Spinal cord (tissue), 10 donors: Measurements from ENCODE around the gene YIPF4. TPM values are rescaled to one million over a fixed set of nuclear protein-coding genes. Genes with fewer than 3 reads are reported as not detected.
"Not testable (repeated sequence)": the region's sequence is repeated elsewhere in the genome, so short reads cannot be mapped to it uniquely, and the experiment has no call there.

Experiments
- DNase-seq, 6 donors: peaks; one replicate each; pipeline versions ENCODE4 v3.0.0 to v3.0.0-alpha.2; 2013 to 2015; ENCODE audit warnings: low spot score in 6 of 6, low read depth in 4 of 6
- H3K27ac ChIP-seq: one replicate; pipeline ENCODE4 v1.5.1; 2013; ENCODE audit warnings: low read depth, low read length, control low read depth
- H3K27me3 ChIP-seq: one replicate; pipeline ENCODE4 v1.6.1; 2013; ENCODE audit warnings: low read length; ENCODE audit not compliant: control insufficient read depth, insufficient read depth
- H3K36me3 ChIP-seq: one replicate; pipeline ENCODE4 v1.6.1; 2013; ENCODE audit warnings: low read length; ENCODE audit not compliant: control insufficient read depth, insufficient read depth
- H3K4me1 ChIP-seq: one replicate; pipeline ENCODE4 v1.6.1; 2013; ENCODE audit warnings: low read length; ENCODE audit not compliant: control insufficient read depth, insufficient read depth
- H3K4me3 ChIP-seq: one replicate; pipeline ENCODE4 v1.5.1; 2013; ENCODE audit warnings: low read depth, low read length, control low read depth
- H3K9me3 ChIP-seq: one replicate; pipeline ENCODE4 v1.6.1; 2013; ENCODE audit warnings: low read length; ENCODE audit not compliant: control insufficient read depth, insufficient read depth
- WGBS: methylation state at CpG from one replicate; pipeline ENCODE4 v1.1.5; 2013; ENCODE audit warnings: missing lambda C conversion rate; ENCODE audit not compliant: insufficient coverage; 5-methylcytosine and 5-hydroxymethylcytosine counted together
- polyA plus RNA-seq, 2 donors: library from polyadenylated mRNA; unstranded; fragments of 120-200 nt; gene quantifications; one replicate each; pipeline ENCODE4 v1.2.1, GENCODE V29; 2013; ENCODE audit not compliant: insufficient read length in 2 of 2
- total RNA-seq, 2 donors: library from RNA; depleted of rRNA in 1 of 2; stranded (reverse); fragments of 120-200 nt in 1 of 2; fragments of >200 nt in 1 of 2; gene quantifications; one replicate each; pipeline versions ENCODE4 v1.2.3 to v1.2.4, GENCODE V29; 2013 to 2014
- donor health status: healthy.

Gene YIPF4
- total and polyA plus RNA-seq, 4 donors, result 35.5 to 53.5 (median 46.1) TPM

DNA sequence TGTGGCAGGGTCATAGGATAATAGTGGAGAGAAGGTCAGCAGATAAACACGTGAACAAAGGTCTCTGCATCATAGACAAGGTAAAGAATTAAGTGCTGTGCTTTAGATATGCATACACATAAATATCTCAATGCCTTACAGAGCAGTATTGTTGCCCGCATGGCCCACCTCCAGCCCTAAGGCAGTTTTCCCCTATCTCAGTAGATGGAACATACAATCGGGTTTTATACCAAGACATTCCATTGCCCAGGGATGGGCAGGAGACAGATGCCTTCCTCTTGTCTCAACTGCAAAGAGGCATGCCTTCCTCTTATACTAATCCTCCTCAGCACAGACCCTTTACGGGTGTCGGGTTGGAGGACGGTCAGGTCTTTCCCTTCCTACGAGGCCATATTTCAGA lies 1.9 kb upstream of the YIPF4 start:
- H3K36me3 ChIP-seq, H3K27me3 ChIP-seq, H3K9me3 ChIP-seq, DNase-seq, H3K27ac ChIP-seq, H3K4me3 ChIP-seq, H3K4me1 ChIP-seq: not testable (repeated sequence)
- WGBS, result 96% methylated on average over 4 of the region's 7 CpGs

DNA sequence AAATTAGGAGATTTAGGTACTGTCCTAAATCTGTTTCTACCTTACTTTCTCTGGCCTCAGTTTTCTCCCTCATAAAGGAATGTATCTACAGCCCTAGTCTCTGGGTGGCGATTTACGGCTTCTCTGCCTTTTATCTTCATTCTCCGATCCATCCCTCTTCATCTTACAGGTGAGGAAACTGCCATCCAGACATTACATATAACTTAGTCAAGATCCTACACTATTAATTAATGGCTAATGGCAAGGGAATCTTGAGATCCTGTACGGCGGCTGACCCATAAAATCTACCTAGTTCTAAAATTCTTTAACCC lies 386 bp upstream of the YIPF4 start:
- Histone ChIP-seq H3K4me1 (peaks cover 6% of the 10 kb centered on the region), H3K27ac (peak overlapping the region; percentile 72), H3K4me3 (peak overlapping the region; percentile 93), H3K36me3 (peaks cover 14% of the 10 kb centered on the region), H3K9me3 (no peaks in the 10 kb centered on the region), H3K27me3 (no peaks in the 10 kb centered on the region)
- 20% methylated on average over 1 of the region's 5 CpGs for WGBS
- DNase-seq, result no peak

DNA sequence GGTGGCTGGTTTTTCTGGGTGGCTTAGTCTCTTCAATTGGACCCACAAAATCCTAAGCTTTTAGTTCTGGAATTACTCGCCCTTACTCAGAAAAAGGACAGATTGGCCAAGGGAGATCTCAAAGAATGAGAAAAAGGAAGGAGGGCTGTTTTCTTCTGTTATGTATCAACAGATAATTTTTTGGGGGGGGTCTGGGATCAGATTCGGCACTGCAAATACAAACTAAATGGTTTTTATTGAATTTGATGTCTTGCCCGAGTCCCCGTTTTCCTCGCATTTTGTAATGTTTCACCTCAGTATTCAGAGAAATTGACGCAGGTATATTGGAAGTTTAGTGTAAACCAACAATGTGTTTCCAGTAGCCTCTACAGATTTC lies 762 bp downstream of the YIPF4 start:
- no peak for DNase-seq
- H3K4me3 ChIP-seq, result peak overlapping the region; percentile 93
- peak overlapping the region; percentile 72 for H3K27ac ChIP-seq
- no CpG with 5 or more reads among the region's 6 CpGs for WGBS
- no peaks in the 10 kb centered on the region for H3K27me3 ChIP-seq
- H3K4me1 ChIP-seq, result peaks cover 6% of the 10 kb centered on the region
- H3K36me3 ChIP-seq, result peaks cover 21% of the 10 kb centered on the region
- H3K9me3 ChIP-seq, result no peaks in the 10 kb centered on the region

DNA sequence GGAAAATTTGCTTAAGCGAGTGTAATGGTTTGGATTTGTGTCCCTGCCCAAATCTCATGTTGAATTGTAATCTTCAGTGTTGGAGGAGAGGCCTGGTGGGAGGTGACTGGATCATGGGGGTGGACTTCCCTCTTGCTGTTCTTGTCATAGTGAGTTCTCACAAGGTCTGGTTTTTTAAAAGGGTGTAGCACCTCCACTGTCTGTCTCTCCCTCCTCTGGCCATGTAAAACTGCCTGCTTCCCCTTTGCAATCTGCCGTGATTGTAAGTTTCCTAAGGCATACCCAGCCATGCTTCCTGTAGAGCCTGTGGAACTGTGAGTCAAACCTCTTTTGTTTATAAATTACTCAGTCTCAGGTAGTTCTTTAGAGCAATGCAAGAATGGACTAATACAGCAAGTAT lies 6.6 kb downstream of the YIPF4 start:
- H3K4me1 ChIP-seq, result no peaks in the 10 kb centered on the region
- H3K27ac ChIP-seq, result no peak overlapping the region
- no peak for DNase-seq
- 100% methylated on average over 1 of the region's 2 CpGs for WGBS
- no peaks in the 10 kb centered on the region for H3K27me3 ChIP-seq
- H3K9me3 ChIP-seq, result no peaks in the 10 kb centered on the region
- H3K4me3 ChIP-seq, result no peak overlapping the region
- H3K36me3 ChIP-seq, result peaks cover 24% of the 10 kb centered on the region

DNA sequence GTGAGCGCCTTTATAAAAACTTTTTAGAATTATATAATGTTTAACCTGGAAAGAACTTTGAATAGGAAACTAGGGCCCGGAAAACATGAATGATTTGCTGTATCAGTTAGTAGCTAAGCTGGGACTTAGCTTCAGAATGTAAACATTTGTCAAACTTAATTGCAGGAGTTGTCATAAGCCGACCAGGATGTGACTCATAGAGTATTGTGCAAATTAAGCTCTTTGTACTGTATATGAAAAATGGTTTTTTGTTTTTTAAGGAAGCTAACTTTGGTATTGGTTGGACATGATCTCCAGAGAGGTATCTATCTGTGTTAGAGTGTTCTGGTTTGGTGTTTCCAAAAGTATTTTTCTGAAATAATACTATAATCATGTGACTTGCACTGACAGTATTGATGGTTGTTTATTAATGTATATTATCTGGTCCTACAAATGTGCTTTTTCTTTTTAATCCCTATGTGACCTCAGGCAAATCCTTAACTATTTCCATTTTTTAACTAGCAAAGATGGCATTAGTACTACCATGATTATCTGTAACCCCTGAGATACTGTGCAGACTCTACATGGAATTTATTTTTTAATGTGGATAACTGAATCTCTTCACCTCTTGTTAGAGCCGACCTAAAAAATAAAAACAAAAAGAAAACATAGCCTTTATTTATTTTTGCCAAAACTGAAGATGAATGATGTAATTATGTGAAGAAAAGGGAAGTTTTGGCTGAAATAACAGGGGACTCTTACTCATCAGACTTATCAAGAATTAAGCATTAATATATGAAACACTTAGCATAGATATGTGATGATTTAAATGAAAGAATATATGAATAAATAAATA lies 11.7 kb downstream of the YIPF4 start:
- no peak for DNase-seq
- 100% methylated on average over 2 of the region's 4 CpGs for WGBS
- Histone ChIP-seq H3K4me1 (no peaks in the 10 kb centered on the region), H3K36me3 (peaks cover 14% of the 10 kb centered on the region), H3K9me3 (no peaks in the 10 kb centered on the region), H3K27ac (no peak overlapping the region), H3K4me3 (no peak overlapping the region), H3K27me3 (no peaks in the 10 kb centered on the region)

DNA sequence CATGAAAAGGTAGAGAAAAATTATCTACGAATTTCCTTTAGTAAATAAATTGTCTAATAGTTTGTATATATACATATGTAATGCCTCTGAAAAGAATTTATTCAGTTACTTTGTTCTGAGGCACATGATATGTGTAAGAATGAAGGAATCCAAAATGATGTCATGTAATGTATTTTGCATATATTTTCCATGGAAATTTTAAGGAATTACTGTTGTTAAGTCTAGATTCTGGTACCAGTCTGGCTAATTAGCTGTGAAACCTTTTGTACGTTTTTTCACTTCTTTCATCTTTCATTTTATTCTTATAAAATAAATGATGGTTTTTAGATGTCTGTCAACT lies 12.3 kb downstream of the YIPF4 start:
- DNase-seq, result no peak
- Histone ChIP-seq H3K27ac (no peak overlapping the region), H3K4me3 (no peak overlapping the region), H3K27me3 (no peaks in the 10 kb centered on the region), H3K4me1 (no peaks in the 10 kb centered on the region), H3K36me3 (peaks cover 17% of the 10 kb centered on the region), H3K9me3 (no peaks in the 10 kb centered on the region)
- WGBS, result no CpG with 5 or more reads among the region's 2 CpGs

DNA sequence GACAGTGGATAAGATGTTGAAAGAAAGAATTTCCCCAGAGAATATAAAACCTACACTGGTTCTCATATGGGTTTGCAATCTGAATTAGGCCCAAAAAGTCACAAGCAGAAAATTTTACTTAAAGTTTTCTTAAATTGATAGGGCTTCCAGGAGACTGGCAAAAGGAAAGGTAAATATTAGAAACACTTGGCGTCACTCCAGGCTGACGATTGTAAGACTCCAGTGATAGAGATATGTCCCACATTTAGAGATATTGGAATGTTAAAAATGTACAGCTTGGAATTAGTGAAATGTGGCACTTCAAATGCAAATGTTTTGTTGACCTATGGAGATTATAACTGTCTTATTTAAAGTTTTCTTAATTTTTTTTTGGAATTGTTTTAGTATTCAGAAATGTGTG lies 14.0 kb downstream of the YIPF4 start:
- 100% methylated on average over 2 of the region's 2 CpGs for WGBS
- Histone ChIP-seq H3K4me3 (no peak overlapping the region), H3K36me3 (peaks cover 22% of the 10 kb centered on the region), H3K27ac (no peak overlapping the region), H3K9me3 (no peaks in the 10 kb centered on the region), H3K27me3 (no peaks in the 10 kb centered on the region), H3K4me1 (no peaks in the 10 kb centered on the region)
- no peak for DNase-seq

DNA sequence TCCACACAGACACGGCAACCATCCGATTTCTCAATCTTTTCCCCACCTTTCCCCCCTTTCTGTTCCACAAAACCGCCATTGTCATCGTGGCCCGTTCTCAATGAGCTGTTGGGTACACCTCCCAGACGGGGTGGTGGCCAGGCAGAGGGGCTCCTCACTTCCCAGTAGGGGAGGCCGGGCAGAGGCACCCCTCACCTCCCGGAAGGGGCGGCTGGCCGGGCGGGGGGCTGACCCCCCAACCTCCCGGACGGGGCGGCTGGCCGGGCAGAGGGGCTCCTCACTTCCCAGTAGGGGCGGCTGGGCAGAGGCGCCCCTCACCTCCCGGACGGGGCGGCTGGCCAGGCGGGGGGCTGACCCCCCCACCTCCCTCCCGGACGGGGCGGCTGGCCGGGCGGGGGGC lies 15.8 kb downstream of the YIPF4 start:
- H3K27me3 ChIP-seq, DNase-seq, H3K4me1 ChIP-seq, H3K9me3 ChIP-seq, H3K27ac ChIP-seq, H3K4me3 ChIP-seq: not testable (repeated sequence)
- WGBS, result 100% methylated on average over 3 of the region's 26 CpGs
- peaks cover 27% of the 10 kb centered on the region for H3K36me3 ChIP-seq

DNA sequence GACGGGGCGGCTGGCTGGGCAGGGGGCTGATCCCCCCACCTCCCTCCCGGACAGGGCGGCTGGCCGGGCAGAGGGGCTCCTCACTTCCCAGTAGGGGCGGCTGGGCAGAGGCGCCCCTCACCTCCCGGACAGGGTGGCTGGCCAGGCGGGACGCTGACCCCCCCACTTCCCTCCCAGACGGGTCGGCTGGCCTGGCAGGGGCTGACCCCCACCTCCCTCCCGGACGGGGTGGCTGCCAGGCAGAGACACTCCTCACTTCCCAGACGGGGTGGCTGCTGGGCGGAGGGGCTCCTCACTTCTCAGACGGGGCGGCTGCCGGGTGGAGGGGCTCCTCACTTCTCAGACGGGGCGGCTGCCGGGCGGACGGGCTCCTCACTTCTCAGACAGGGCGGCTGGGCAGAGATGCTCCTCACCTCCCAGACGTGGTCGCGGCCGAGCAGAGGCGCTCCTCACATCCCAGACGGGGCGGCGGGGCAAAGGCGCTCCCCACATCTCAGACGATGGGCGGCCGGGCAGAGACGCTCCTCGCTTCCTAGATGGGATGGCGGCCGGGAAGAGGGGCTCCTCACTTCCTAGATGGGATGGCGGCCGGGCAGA lies 16.4 kb downstream of the YIPF4 start:
- WGBS, result 100% methylated on average over 16 of the region's 43 CpGs

DNA sequence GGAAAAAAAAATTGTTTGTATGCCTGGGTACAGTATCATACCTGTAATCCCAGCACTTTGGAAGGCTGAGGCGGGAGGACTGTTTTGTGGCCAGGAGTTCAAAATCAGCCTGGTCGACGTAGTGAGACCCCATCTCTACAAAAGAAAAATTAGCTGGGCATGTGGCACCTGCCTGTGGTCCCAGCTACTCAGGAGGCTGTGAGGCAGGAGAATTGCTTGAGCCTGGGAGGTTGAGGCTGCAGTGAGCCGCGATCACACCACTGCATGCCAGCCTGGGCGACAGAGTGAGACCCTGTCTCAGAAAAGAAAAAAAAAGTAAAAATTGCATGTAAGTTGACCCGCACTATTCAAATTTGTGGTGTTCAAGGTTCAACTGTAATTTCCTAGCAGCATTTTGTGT lies 32.9 kb downstream of the YIPF4 start:
- H3K4me1 ChIP-seq, result no peaks in the 10 kb centered on the region

More for the DNA sequence above, 16.4 kb downstream of the YIPF4 start:
- DNase-seq, H3K9me3 ChIP-seq, H3K27ac ChIP-seq, H3K4me3 ChIP-seq, H3K27me3 ChIP-seq, H3K4me1 ChIP-seq: not testable (repeated sequence)
- peaks cover 30% of the 10 kb centered on the region for H3K36me3 ChIP-seq

More for the DNA sequence above, 32.9 kb downstream of the YIPF4 start:
- WGBS, result 90% methylated on average over 5 of the region's 7 CpGs
- peaks cover 11% of the 10 kb centered on the region for H3K36me3 ChIP-seq
- no peak overlapping the region for H3K4me3 ChIP-seq
- no peak overlapping the region for H3K27ac ChIP-seq
- no peaks in the 10 kb centered on the region for H3K9me3 ChIP-seq
- H3K27me3 ChIP-seq, result no peaks in the 10 kb centered on the region
- DNase-seq, result no peak
